CD4-positive, alpha-beta memory T cell (primary cell): Measurements from ENCODE around the gene NETO1. TPM values are rescaled to one million over a fixed set of nuclear protein-coding genes. Genes with fewer than 3 reads are reported as not detected.

Experiments used
- CTCF ChIA-PET: fragments of 350-600 bp; sonication (Branson Sonifier 250); formaldehyde crosslinking; loops from one replicate; lab custom pipeline; 2021; ENCODE audit warnings: inconsistent platforms; ENCODE audit not compliant: partially characterized antibody; lab: Charles Lee
- POLR2A ChIA-PET: fragments of 350-600 bp; sonication (Branson Sonifier 250); formaldehyde crosslinking; loops from one replicate; lab custom pipeline; 2021; ENCODE audit not compliant: partially characterized antibody; lab: Charles Lee
- DNase-seq, 5 donors: peaks; one replicate each; pipeline versions ENCODE4 v3.0.0 to v3.0.0-alpha.2; 2020 to 2022; ENCODE audit warnings: mixed read lengths in 1 of 5
- H3K27ac ChIP-seq: one replicate; pipeline ENCODE4 v1.7.0; 2013; ENCODE audit warnings: low read depth, low read length
- H3K27me3 ChIP-seq: 2 replicates; pipeline ENCODE4 v1.7.0; 2013; ENCODE audit warnings: mild to moderate bottlenecking, low read length, moderate library complexity; ENCODE audit not compliant: insufficient read depth
- H3K36me3 ChIP-seq: 2 replicates; pipeline ENCODE4 v1.7.0; 2013; ENCODE audit warnings: mild to moderate bottlenecking, low read length, moderate library complexity; ENCODE audit not compliant: insufficient read depth
- H3K4me1 ChIP-seq: 2 replicates; pipeline ENCODE4 v1.7.0; 2013; ENCODE audit warnings: mild to moderate bottlenecking, low read length, moderate library complexity; ENCODE audit not compliant: insufficient read depth
- H3K4me3 ChIP-seq, 2 donors: one replicate each; pipeline ENCODE4 v1.7.0; 2013; ENCODE audit warnings: low read length in 2 of 2, mild to moderate bottlenecking in 1 of 2
- H3K9me3 ChIP-seq, 2 donors: one replicate each; pipeline ENCODE4 v1.7.0; 2013; ENCODE audit warnings: low read length in 2 of 2, control low read depth in 1 of 2; ENCODE audit not compliant: control insufficient read depth in 1 of 2
- H3K27ac Mint-ChIP-seq, 7 donors: one replicate each; pipeline ENCODE4 v1.8.0; 2020 to 2021; ENCODE audit warnings: mixed read lengths in 7 of 7, mild to moderate bottlenecking in 6 of 7, inconsistent platforms in 3 of 7, moderate library complexity in 3 of 7
- H3K27me3 Mint-ChIP-seq, 2 donors: one replicate each; pipeline ENCODE4 v1.8.0; 2020 to 2021; ENCODE audit warnings: mixed read lengths in 2 of 2
- H3K36me3 Mint-ChIP-seq, 2 donors: one replicate each; pipeline ENCODE4 v1.8.0; 2020 to 2021; ENCODE audit warnings: mixed read lengths in 2 of 2, inconsistent platforms in 1 of 2, mild to moderate bottlenecking in 1 of 2
- H3K4me1 Mint-ChIP-seq, 4 donors: one replicate each; pipeline ENCODE4 v1.8.0; 2020 to 2021; ENCODE audit warnings: mixed read lengths in 4 of 4, mild to moderate bottlenecking in 1 of 4
- H3K4me3 Mint-ChIP-seq, 8 donors: one replicate each; pipeline ENCODE4 v1.8.0; 2020 to 2021; ENCODE audit warnings: mixed read lengths in 8 of 8, mild to moderate bottlenecking in 7 of 8, moderate library complexity in 6 of 8, inconsistent platforms in 3 of 8
- H3K9me3 Mint-ChIP-seq, 8 donors: one replicate each; pipeline ENCODE4 v1.8.0; 2020 to 2021; ENCODE audit warnings: mixed read lengths in 8 of 8, mild to moderate bottlenecking in 5 of 8, inconsistent platforms in 3 of 8, moderate library complexity in 1 of 8
- intact Hi-C: fragments of 100-400 bp; cut with micrococcal nuclease; formaldehyde crosslinking; loops from one replicate; pipeline ENCODE4 v1.15.1; 2023
- polyA plus RNA-seq, 2 donors: library from polyadenylated mRNA; unstranded; fragments of 300-500 nt; fragmentation: Illumina TruSeq; gene quantifications; one replicate each; pipeline ENCODE4 v1.2.3, GENCODE V29; 2021
- total RNA-seq, 2 experiments: library from RNA; stranded (reverse); gene quantifications; one replicate each; pipeline ENCODE4 v1.2.3, GENCODE V29; 2021

Gene NETO1
- total and polyA plus RNA-seq, 4 experiments from 2014 or later: not detected

- H3K4me3 Mint-ChIP-seq: no peak overlapping the region
- peaks cover 0 to 4% (median 3%) of the 10 kb centered on the region in 4 donors for H3K4me1 Mint-ChIP-seq
- intact Hi-C loops: no loop called here
These were observed 1.3 kb downstream of the NETO1 start for GRCh38 chr18:72866442-72866900.

GRCh38 chr18:72863754-72864153 lies 4.0 kb downstream of the NETO1 start:
- CTCF ChIA-PET: no interaction called here
- Mint-ChIP-seq H3K4me1 (peaks cover 0 to 2% (median under 1%) of the 10 kb centered on the region in 4 donors), H3K4me3 (no peak overlapping the region), H3K27me3 (peaks cover 7% of the 10 kb centered on the region in 2 donors), H3K36me3 (no peaks in the 10 kb centered on the region), H3K27ac (no peak overlapping the region), H3K9me3 (peaks cover 0 to 12% (median 4%) of the 10 kb centered on the region in 8 donors)
- no peak for DNase-seq
- Histone ChIP-seq H3K4me3 (no peak overlapping the region), H3K36me3 (no peaks in the 10 kb centered on the region), H3K27me3 (no peaks in the 10 kb centered on the region), H3K4me1 (no peaks in the 10 kb centered on the region), H3K27ac (no peak overlapping the region), H3K9me3 (no peaks in the 10 kb centered on the region)
- POLR2A ChIA-PET: no interaction called here
- intact Hi-C loops: no loop called here

More at GRCh38 chr18:72866442-72866900, 1.3 kb downstream of the NETO1 start:
- Mint-ChIP-seq H3K27me3 (peaks cover 13 to 14% of the 10 kb centered on the region in 2 donors), H3K27ac (no peak overlapping the region), H3K36me3 (no peaks in the 10 kb centered on the region), H3K9me3 (peaks cover 0 to 18% (median 8%) of the 10 kb centered on the region in 8 donors)
- CTCF ChIA-PET: no interaction called here
- H3K4me1 ChIP-seq: no peaks in the 10 kb centered on the region
- no peaks in the 10 kb centered on the region for H3K36me3 ChIP-seq
- POLR2A ChIA-PET: no interaction called here
- no peak overlapping the region for H3K27ac ChIP-seq
- H3K9me3 ChIP-seq: no peaks in the 10 kb centered on the region
- H3K4me3 ChIP-seq: no peak overlapping the region
- DNase-seq: no peak
- H3K27me3 ChIP-seq: no peaks in the 10 kb centered on the region

- ChIA-PET CTCF (no interaction called here), POLR2A (no interaction called here)
- H3K27me3 Mint-ChIP-seq: no peaks in the 10 kb centered on the region
- Histone ChIP-seq H3K4me3 (no peak overlapping the region), H3K36me3 (no peaks in the 10 kb centered on the region), H3K4me1 (no peaks in the 10 kb centered on the region), H3K27me3 (no peaks in the 10 kb centered on the region), H3K27ac (no peak overlapping the region), H3K9me3 (no peaks in the 10 kb centered on the region)
- no peaks in the 10 kb centered on the region for H3K36me3 Mint-ChIP-seq
- no peaks in the 10 kb centered on the region for H3K4me1 Mint-ChIP-seq
- intact Hi-C loops: no loop called here
- no peak for DNase-seq
- no peak overlapping the region for H3K27ac Mint-ChIP-seq
- peaks cover 0 to 13% (median 6%) of the 10 kb centered on the region in 8 donors for H3K9me3 Mint-ChIP-seq
- H3K4me3 Mint-ChIP-seq: no peak overlapping the region
These were observed 8.7 kb downstream of the NETO1 start for GRCh38 chr18:72859088-72859487.

- Histone ChIP-seq H3K36me3 (no peaks in the 10 kb centered on the region), H3K27ac (no peak overlapping the region), H3K4me1 (no peaks in the 10 kb centered on the region), H3K27me3 (no peaks in the 10 kb centered on the region), H3K9me3 (no peaks in the 10 kb centered on the region), H3K4me3 (no peak overlapping the region)
- no peak for DNase-seq
- Mint-ChIP-seq H3K9me3 (peaks cover 2 to 23% (median 11%) of the 10 kb centered on the region in 8 donors), H3K36me3 (no peaks in the 10 kb centered on the region), H3K4me1 (no peaks in the 10 kb centered on the region), H3K4me3 (no peak overlapping the region), H3K27me3 (no peaks in the 10 kb centered on the region), H3K27ac (no peak overlapping the region)
- POLR2A ChIA-PET: no interaction called here
- intact Hi-C loops: no loop called here
- CTCF ChIA-PET: interaction anchor here (1.1 kb wide), 1 partner anchor 10 kb away, joined by 3 read pairs; no protein-coding TSS in a partner anchor
These were observed 18.1 kb downstream of the NETO1 start for GRCh38 chr18:72849671-72850070.

- Mint-ChIP-seq H3K36me3 (no peaks in the 10 kb centered on the region), H3K4me1 (no peaks in the 10 kb centered on the region), H3K27me3 (no peaks in the 10 kb centered on the region), H3K4me3 (no peak overlapping the region), H3K9me3 (peaks cover 3 to 30% (median 11%) of the 10 kb centered on the region in 8 donors), H3K27ac (no peak overlapping the region)
- POLR2A ChIA-PET: no interaction called here
- no peaks in the 10 kb centered on the region for H3K4me1 ChIP-seq
- no peaks in the 10 kb centered on the region for H3K27me3 ChIP-seq
- no peak overlapping the region for H3K4me3 ChIP-seq
- CTCF ChIA-PET: interaction anchor here (1.1 kb wide), 1 partner anchor 9 kb away, joined by 3 read pairs; no protein-coding TSS in a partner anchor
- DNase-seq: no peak
- intact Hi-C loops: no loop called here
- no peaks in the 10 kb centered on the region for H3K36me3 ChIP-seq
- no peak overlapping the region for H3K27ac ChIP-seq
- no peaks in the 10 kb centered on the region for H3K9me3 ChIP-seq
These were observed 19.1 kb downstream of the NETO1 start for GRCh38 chr18:72848503-72849237.

GRCh38 chr18:72847771-72848170 lies 20.0 kb downstream of the NETO1 start:
- Mint-ChIP-seq H3K27ac (no peak overlapping the region), H3K4me1 (no peaks in the 10 kb centered on the region), H3K4me3 (no peak overlapping the region), H3K9me3 (peaks cover 3 to 30% (median 11%) of the 10 kb centered on the region in 8 donors), H3K36me3 (no peaks in the 10 kb centered on the region), H3K27me3 (no peaks in the 10 kb centered on the region)
- Histone ChIP-seq H3K36me3 (no peaks in the 10 kb centered on the region), H3K27me3 (no peaks in the 10 kb centered on the region), H3K4me1 (no peaks in the 10 kb centered on the region), H3K27ac (no peak overlapping the region), H3K4me3 (no peak overlapping the region), H3K9me3 (no peaks in the 10 kb centered on the region)
- intact Hi-C loops: no loop called here
- ChIA-PET CTCF (no interaction called here), POLR2A (no interaction called here)
- no peak for DNase-seq

- Histone ChIP-seq H3K4me1 (no peaks in the 10 kb centered on the region), H3K27ac (no peak overlapping the region), H3K27me3 (no peaks in the 10 kb centered on the region), H3K36me3 (no peaks in the 10 kb centered on the region), H3K4me3 (no peak overlapping the region), H3K9me3 (no peaks in the 10 kb centered on the region)
- no peak overlapping the region for H3K4me3 Mint-ChIP-seq
- no peak overlapping the region for H3K27ac Mint-ChIP-seq
- ChIA-PET CTCF (no interaction called here), POLR2A (no interaction called here)
- no peaks in the 10 kb centered on the region for H3K4me1 Mint-ChIP-seq
- intact Hi-C loops: no loop called here
- H3K36me3 Mint-ChIP-seq: no peaks in the 10 kb centered on the region
- no peak for DNase-seq
- H3K27me3 Mint-ChIP-seq: no peaks in the 10 kb centered on the region
- peaks cover 0 to 27% (median 9%) of the 10 kb centered on the region in 8 donors for H3K9me3 Mint-ChIP-seq
These were observed 20.9 kb downstream of the NETO1 start for GRCh38 chr18:72846736-72847533.
